Epithelial cell of esophagus (primary cell): ENCODE data around the gene FICD.

Source experiments
- DNase-seq: peaks from one replicate; pipeline ENCODE4 v3.0.0; 2010; ENCODE audit warnings: low read depth
- H3K4me3 ChIP-seq: 2 replicates; pipeline ENCODE4 v1.5.1; 2011; ENCODE audit warnings: mild to moderate bottlenecking, low read length, control low read depth
- CTCF ChIP-seq: IDR thresholded peaks from 2 replicates; pipeline ENCODE4 v1.5.1; 2011; ENCODE audit warnings: low read depth, mild to moderate bottlenecking, low read length, control low read depth, inconsistent platforms; ENCODE audit not compliant: insufficient read depth; ENCODE audit errors: missing control alignments

FICD gene

GRCh38 chr12:108538146-108538545 lies 23.1 kb downstream of the FICD start:
- no peak for TF ChIP-seq CTCF
- DNase-seq: no peak
- no peak overlapping the region for H3K4me3 ChIP-seq

GRCh38 chr12:108538616-108539195 lies 23.6 kb downstream of the FICD start:
- H3K4me3 ChIP-seq: no peak overlapping the region
- DNase-seq: no peak
- TF ChIP-seq CTCF: no peak

- no peak for TF ChIP-seq CTCF
- no peak overlapping the region for H3K4me3 ChIP-seq
- DNase-seq: no peak
Observed at GRCh38 chr12:108542320-108542719, 27.2 kb downstream of the FICD start.

- no peak overlapping the region for H3K4me3 ChIP-seq
- DNase-seq: no peak
- no peak for TF ChIP-seq CTCF
Observed at GRCh38 chr12:108543652-108544051, 28.6 kb downstream of the FICD start.

GRCh38 chr12:108547686-108548085 lies 32.6 kb downstream of the FICD start:
- no peak for DNase-seq
- H3K4me3 ChIP-seq: no peak overlapping the region
- no peak for TF ChIP-seq CTCF

GRCh38 chr12:108548954-108549521 lies 34.0 kb downstream of the FICD start:
- H3K4me3 ChIP-seq: no peak overlapping the region
- no peak for DNase-seq
- TF ChIP-seq CTCF: no peak

- no peak for TF ChIP-seq CTCF
- no peak for DNase-seq
- no peak overlapping the region for H3K4me3 ChIP-seq
Observed at GRCh38 chr12:108551535-108551934, 36.5 kb downstream of the FICD start.
